Ectodermal cell (in vitro differentiated cells): Measurements from ENCODE around the gene TNFRSF13B.
"Not testable (repeated sequence)": the region's sequence is repeated elsewhere in the genome, so short reads cannot be mapped to it uniquely, and the experiment has no call there.

Source experiments
- H3K27ac ChIP-seq: 2 replicates; pipeline ENCODE4 v1.7.0; 2013; ENCODE audit warnings: mild to moderate bottlenecking, low read depth, low read length; ENCODE audit not compliant: insufficient read depth, poor library complexity, severe bottlenecking
- H3K27me3 ChIP-seq: 2 replicates; pipeline ENCODE4 v1.7.0; 2013; ENCODE audit warnings: mild to moderate bottlenecking, low read length; ENCODE audit not compliant: insufficient read depth, control insufficient read depth, poor library complexity, severe bottlenecking
- H3K36me3 ChIP-seq: one replicate; pipeline ENCODE4 v1.7.0; 2013; ENCODE audit warnings: low read length; ENCODE audit not compliant: control insufficient read depth, insufficient read depth
- H3K4me1 ChIP-seq: one replicate; pipeline ENCODE4 v1.7.0; 2013; ENCODE audit warnings: low read length; ENCODE audit not compliant: control insufficient read depth, insufficient read depth
- H3K4me3 ChIP-seq: 2 replicates; pipeline ENCODE4 v1.7.0; 2013; ENCODE audit warnings: low read depth, low read length, control low read depth; ENCODE audit not compliant: insufficient read depth
- H3K9me3 ChIP-seq: 2 replicates; pipeline ENCODE4 v1.7.0; 2013; ENCODE audit warnings: mild to moderate bottlenecking, low read length, moderate library complexity; ENCODE audit not compliant: control insufficient read depth
- WGBS, 2 experiments: methylation state at CpG; one replicate each; pipeline ENCODE4 v1.1.7; 2013; ENCODE audit warnings: missing lambda C conversion rate in 2 of 2; 5-methylcytosine and 5-hydroxymethylcytosine counted together

Gene TNFRSF13B

DNA sequence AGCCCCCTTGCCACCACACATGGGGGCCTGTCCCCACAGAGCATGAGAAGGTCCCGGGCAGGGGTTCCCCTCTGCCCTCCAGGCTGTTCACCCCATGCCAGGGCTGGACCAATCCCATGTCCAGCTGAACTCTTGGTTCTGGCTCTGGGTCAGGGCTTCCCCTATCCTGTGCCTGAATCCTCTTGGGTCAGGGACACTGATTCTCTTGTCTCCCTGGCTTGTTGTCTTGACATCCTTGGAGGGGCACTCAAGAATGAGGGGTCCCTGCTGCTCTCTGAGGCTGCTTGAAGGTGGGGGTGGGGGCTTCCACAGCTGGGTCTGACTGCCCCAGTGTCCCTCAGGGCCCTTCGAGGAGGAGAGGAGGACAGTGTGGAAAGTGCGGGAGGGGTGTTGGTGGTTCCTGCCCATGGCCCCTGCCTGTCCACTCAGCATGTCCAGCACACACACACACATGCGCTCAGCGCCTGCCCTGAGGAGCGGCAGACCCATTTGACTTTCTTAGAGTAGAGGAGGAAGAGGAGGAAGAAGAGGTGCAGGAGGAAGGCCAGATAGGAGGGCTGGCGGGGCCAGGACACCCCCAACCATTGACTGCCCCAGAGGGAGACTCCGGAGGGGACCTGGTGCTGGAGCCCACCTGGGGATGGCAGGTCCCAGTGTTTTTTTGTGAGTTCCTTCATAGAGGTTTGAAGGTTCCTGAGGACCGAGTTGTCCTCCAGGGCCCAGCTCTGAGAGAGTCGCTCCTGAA is 47.0 kb downstream of the TNFRSF13B start:
- H3K36me3 ChIP-seq = no peaks in the 10 kb centered on the region
- no peaks in the 10 kb centered on the region for H3K4me1 ChIP-seq
- H3K27ac ChIP-seq = no peak overlapping the region
- no peak overlapping the region for H3K4me3 ChIP-seq
- H3K27me3 ChIP-seq = no peaks in the 10 kb centered on the region
- no peaks in the 10 kb centered on the region for H3K9me3 ChIP-seq
- WGBS, 2 experiments = 94 to 95% methylated on average over 10 of the region's 10 CpGs

GRCh38 chr17:16923904-16924695 is 47.8 kb downstream of the TNFRSF13B start:
- no peaks in the 10 kb centered on the region for H3K36me3 ChIP-seq
- WGBS, 2 experiments = 91 to 92% methylated on average over 15 of the region's 15 CpGs
- no peaks in the 10 kb centered on the region for H3K27me3 ChIP-seq
- no peak overlapping the region for H3K4me3 ChIP-seq
- no peaks in the 10 kb centered on the region for H3K4me1 ChIP-seq
- no peak overlapping the region for H3K27ac ChIP-seq
- H3K9me3 ChIP-seq = no peaks in the 10 kb centered on the region

DNA sequence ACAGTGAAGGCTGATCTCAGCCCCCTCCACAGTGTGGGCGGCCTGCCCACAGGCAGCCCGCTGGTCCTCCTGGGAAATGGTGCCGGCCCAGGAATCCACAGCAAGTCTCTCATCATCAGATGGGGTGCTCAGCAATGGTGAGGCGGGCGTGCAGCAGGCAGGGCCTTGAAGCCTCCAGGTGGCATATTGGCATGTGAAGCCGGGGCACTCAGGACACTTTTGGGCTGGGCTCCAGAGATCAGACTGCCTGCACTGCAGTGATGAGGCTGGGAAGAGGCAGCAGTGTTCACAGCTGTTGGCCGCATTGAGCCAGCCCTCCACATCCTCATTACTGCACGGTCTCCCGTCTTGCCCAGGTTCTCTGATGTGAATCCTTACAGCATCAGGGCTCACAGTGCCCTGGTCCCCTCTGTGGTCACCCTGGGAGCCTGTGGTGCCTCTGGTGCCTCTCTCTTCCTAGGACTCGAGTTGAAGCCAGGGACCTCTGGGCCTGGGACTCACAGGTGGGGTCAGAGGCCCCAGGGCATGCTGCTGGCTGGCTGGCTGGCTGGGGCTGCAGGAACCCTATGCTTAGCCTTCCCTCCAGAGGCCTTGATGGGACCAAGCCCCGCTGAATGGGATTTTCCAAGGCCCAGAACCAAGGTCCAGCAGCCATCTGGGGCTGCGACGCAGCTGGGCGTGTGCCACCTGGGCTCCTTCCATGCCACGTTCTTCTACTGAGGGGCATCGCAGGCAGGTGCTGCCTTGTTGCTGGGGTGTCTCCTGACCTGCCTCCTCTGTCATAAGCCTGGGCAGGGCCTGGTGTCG is 48.6 kb downstream of the TNFRSF13B start:
- Histone ChIP-seq H3K9me3 (no peaks in the 10 kb centered on the region), H3K4me1 (no peaks in the 10 kb centered on the region), H3K36me3 (no peaks in the 10 kb centered on the region), H3K4me3 (no peak overlapping the region), H3K27me3 (no peaks in the 10 kb centered on the region), H3K27ac (no peak overlapping the region)
- 93 to 95% methylated on average over 17 of the region's 17 CpGs for WGBS, 2 experiments

- Histone ChIP-seq H3K4me3 (no peak overlapping the region), H3K9me3 (no peaks in the 10 kb centered on the region), H3K27me3 (no peaks in the 10 kb centered on the region), H3K36me3 (no peaks in the 10 kb centered on the region), H3K4me1 (no peaks in the 10 kb centered on the region), H3K27ac (no peak overlapping the region)
- 94 to 96% methylated on average over 4 of the region's 4 CpGs for WGBS, 2 experiments
Measured at GRCh38 chr17:16922386-16923096, 49.4 kb downstream of the TNFRSF13B start.

DNA sequence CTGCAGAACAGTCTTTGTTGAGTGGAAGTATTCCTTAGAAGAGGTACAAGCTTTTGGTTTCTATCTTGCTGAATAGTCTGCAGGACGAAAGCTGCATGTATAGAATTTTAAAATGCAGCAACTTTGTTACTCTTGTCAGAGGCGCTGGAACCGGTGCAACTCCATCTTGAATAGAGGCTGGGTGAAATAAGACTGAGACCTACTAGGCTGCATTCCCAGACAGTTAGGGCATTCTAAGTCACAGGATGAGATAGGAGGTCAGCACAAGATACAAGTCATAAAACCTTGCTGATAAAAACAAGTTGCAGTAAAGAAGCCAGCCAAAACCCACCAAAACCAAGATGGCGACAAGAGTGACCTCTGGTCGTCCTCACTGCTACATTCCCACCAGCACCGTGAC is 50.5 kb downstream of the TNFRSF13B start:
- not testable (repeated sequence) for H3K4me1 ChIP-seq, H3K9me3 ChIP-seq, H3K4me3 ChIP-seq, H3K27me3 ChIP-seq, H3K27ac ChIP-seq, H3K36me3 ChIP-seq
- 94 to 96% methylated on average over 6 of the region's 6 CpGs for WGBS, 2 experiments

DNA sequence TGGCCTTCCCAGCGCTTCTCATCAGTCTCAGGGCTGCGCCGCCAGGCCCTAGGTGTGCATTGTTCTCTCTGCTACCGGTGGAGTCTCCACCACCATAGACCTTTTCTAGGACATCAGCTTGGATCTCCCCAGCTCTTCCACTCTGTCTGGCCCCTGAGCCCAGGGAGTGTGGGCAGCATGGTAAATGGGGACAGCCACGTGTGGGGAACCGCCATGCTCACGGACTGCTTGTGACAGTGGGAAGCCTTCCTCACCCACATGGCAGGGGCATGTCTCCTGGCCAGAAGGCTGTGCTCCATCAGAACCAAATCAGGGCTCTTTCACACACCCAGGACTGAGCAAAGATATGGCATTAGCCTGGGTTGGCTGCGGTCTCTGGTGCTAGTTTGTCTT is 51.3 kb downstream of the TNFRSF13B start:
- no peak overlapping the region for H3K27ac ChIP-seq
- H3K27me3 ChIP-seq = no peaks in the 10 kb centered on the region
- no peaks in the 10 kb centered on the region for H3K36me3 ChIP-seq
- H3K4me1 ChIP-seq = no peaks in the 10 kb centered on the region
- 94 to 97% methylated on average over 8 of the region's 8 CpGs for WGBS, 2 experiments
- no peak overlapping the region for H3K4me3 ChIP-seq
- no peaks in the 10 kb centered on the region for H3K9me3 ChIP-seq

DNA sequence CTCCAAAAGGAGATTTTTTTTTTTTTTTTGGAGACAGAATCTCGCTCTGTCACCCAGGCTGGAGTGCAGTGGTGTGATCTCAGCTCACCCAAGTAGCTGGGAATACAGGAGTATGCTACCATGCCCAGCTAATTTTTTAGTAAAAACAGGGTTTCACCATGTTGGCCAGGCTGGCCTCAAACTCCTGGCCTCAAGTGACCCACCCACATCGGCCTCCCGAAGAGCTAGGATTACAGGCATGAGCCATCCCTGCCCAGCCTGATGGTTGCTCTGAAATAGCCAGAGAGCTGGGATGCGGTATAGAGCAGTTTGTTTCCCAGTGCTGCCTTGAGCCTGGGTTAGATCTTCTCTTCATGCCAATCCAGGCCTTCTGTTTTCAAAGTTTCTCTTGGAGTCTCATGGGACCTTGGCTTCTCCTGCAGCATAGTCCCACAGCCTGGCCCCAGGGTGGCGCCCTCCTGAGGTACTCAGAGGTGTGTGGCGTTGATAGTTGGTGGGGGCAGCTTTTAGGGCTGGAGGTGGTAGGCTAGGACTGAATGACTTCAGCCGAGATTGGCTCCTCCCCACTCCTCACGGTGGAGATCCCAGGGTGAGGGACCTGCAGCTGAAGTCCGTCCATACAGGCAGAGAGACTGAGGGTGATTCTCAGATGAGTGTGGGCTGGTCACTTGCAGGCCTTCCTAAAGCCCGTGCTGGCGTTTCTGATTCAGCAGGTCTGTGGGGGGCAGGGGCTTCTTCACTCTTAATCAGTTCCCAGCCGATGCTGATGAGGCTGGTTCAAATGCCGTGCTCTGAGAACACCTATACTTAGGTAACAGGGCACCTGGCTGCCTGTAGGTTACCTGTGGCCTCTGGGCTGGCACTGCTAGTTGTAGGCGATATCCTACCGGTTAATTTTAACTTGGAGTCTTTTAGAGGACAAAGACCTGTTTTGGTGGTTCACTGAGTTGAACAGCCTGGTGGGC is 52.0 kb downstream of the TNFRSF13B start:
- Histone ChIP-seq H3K9me3 (no peaks in the 10 kb centered on the region), H3K4me1 (no peaks in the 10 kb centered on the region), H3K36me3 (no peaks in the 10 kb centered on the region), H3K4me3 (no peak overlapping the region), H3K27ac (no peak overlapping the region), H3K27me3 (no peaks in the 10 kb centered on the region)
- WGBS, 2 experiments = 82 to 85% methylated on average over 15 of the region's 15 CpGs

- Histone ChIP-seq H3K27me3 (no peaks in the 10 kb centered on the region), H3K9me3 (no peaks in the 10 kb centered on the region), H3K27ac (no peak overlapping the region), H3K4me3 (no peak overlapping the region), H3K4me1 (no peaks in the 10 kb centered on the region), H3K36me3 (no peaks in the 10 kb centered on the region)
- 89 to 91% methylated on average over 6 of the region's 6 CpGs for WGBS, 2 experiments
Measured at GRCh38 chr17:16918443-16918842, 53.5 kb downstream of the TNFRSF13B start.
